K562 (cell line): ENCODE data around the gene HNF4A. TPM values are rescaled to one million over a fixed set of nuclear protein-coding genes. Genes with fewer than 3 reads are reported as not detected.

Experiments used
- ATAC-seq: fragments of 200-7000 bp; cut with Tn5 transposase; 3 replicates; pipeline ENCODE4 v1.9.1; 2020; ENCODE audit warnings: moderate library complexity
- BruUV-seq: library from RNA; stranded (reverse); fragments of 400-500 nt; replicated peaks from 2 replicates; lab custom pipeline; 2021; lab: Mats Ljungman, UMichigan
- CTCF ChIA-PET: fragments of 300-600 bp; formaldehyde crosslinking; extraction: SDS; loops from one replicate; lab custom pipeline; 2021; ENCODE audit warnings: low intra/inter-chr PET ratio; lab: Yijun Ruan, JAX
- POLR2A ChIA-PET: fragments of 300-600, 350-650 bp; sonication (Branson Sonifier 250); formaldehyde crosslinking; extraction: SDS; loops from one replicate; lab custom pipeline; 2021; ENCODE audit warnings: antibody characterized with exemption, inconsistent platforms; lab: Yijun Ruan, JAX
- DNase-seq, 4 experiments: peaks; one replicate each; pipeline versions ENCODE4 v3.0.0 to v3.0.0-alpha.2; 2011 to 2018; ENCODE audit warnings: low spot score in 3 of 4, mixed read lengths in 3 of 4; ENCODE audit errors: extremely low read depth in 1 of 4
- FAIRE-seq: peaks from 2 replicates; lab custom pipeline; 2011; peaks lifted over from hg19 to GRCh38; lab: Jason Lieb, UNC
- H2AFZ ChIP-seq: 2 replicates; pipeline ENCODE4 v1.6.0; 2011; ENCODE audit warnings: low read depth, low read length, control low read depth, inconsistent platforms
- H3K27ac ChIP-seq: fragments of 200-600 bp; 3 replicates; pipeline ENCODE4 v1.8.0; 2011; ENCODE audit warnings: low read depth, mild to moderate bottlenecking, control low read depth, inconsistent platforms, low read length, moderate library complexity, mixed read lengths; ENCODE audit errors: extremely low read depth
- H3K27me3 ChIP-seq, 2 experiments: fragments of 300-600 bp in 1 of 2; 2 replicates in 1 of 2; 3 replicates in 1 of 2; pipeline versions ENCODE4 v1.6.0 to v1.8.0; 2011; ENCODE audit warnings: inconsistent platforms in 2 of 2, low read length in 2 of 2, mild to moderate bottlenecking in 1 of 2, mixed read lengths in 1 of 2, moderate library complexity in 1 of 2; ENCODE audit not compliant: control insufficient read depth in 2 of 2, insufficient read depth in 2 of 2
- H3K36me3 ChIP-seq: fragments of 300-600 bp; 3 replicates; pipeline ENCODE4 v1.8.0; 2011; ENCODE audit warnings: mild to moderate bottlenecking, low read length, inconsistent platforms; ENCODE audit not compliant: control insufficient read depth, insufficient read depth
- H3K4me1 ChIP-seq, 2 experiments: fragments of 200-600 bp in 1 of 2; replicated peaks in 1 of 2; 2 replicates in 1 of 2; 3 replicates in 1 of 2; pipeline versions ENCODE4 v1.5.1 to v1.8.0; 2011; ENCODE audit warnings: inconsistent platforms in 2 of 2, low read length in 2 of 2, mild to moderate bottlenecking in 1 of 2, mixed read lengths in 1 of 2, moderate library complexity in 1 of 2; ENCODE audit not compliant: control insufficient read depth in 2 of 2, insufficient read depth in 2 of 2
- H3K4me2 ChIP-seq: 2 replicates; pipeline ENCODE4 v1.6.1; 2011; ENCODE audit warnings: low read length, control low read depth, inconsistent platforms, mixed read lengths; ENCODE audit not compliant: insufficient read depth
- H3K4me3 ChIP-seq: fragments of 200-600 bp; sonication (generic), shearing (Covaris generic); 2 replicates; pipeline ENCODE4 v1.5.1; 2016; ENCODE audit warnings: control low read depth, inconsistent platforms
- H3K79me2 ChIP-seq: fragments of 200-600 bp; 3 replicates; pipeline ENCODE4 v1.8.0; 2011; ENCODE audit warnings: low read length, inconsistent platforms; ENCODE audit not compliant: control insufficient read depth, insufficient read depth
- H3K9ac ChIP-seq, 2 experiments: 2 replicates each; pipeline versions ENCODE4 v1.6.0 to v1.6.1; 2011; ENCODE audit warnings: low read depth in 2 of 2, low read length in 2 of 2, control low read depth in 1 of 2, inconsistent platforms in 1 of 2, mild to moderate bottlenecking in 1 of 2, mixed read lengths in 1 of 2; ENCODE audit not compliant: insufficient read depth in 1 of 2
- H3K9me1 ChIP-seq: one replicate; pipeline ENCODE4 v1.6.0; 2011; ENCODE audit warnings: inconsistent platforms, mild to moderate bottlenecking, low read length, moderate library complexity; ENCODE audit not compliant: control insufficient read depth, insufficient read depth
- H3K9me3 ChIP-seq: replicated peaks from 2 replicates; pipeline ENCODE4 v1.5.1; 2011; ENCODE audit warnings: low read depth, low read length, inconsistent platforms; ENCODE audit not compliant: control insufficient read depth, insufficient read depth
- H4K20me1 ChIP-seq: replicated peaks from 2 replicates; pipeline ENCODE4 v1.6.1; 2011; ENCODE audit warnings: low read length, inconsistent platforms, mixed read lengths; ENCODE audit not compliant: control insufficient read depth, insufficient read depth
- DDX20 ChIP-seq: fragments of 450-650 bp; IDR thresholded peaks from 2 replicates; pipeline ENCODE4 v1.6.1; 2016; ENCODE audit warnings: missing genetic modification characterization, low read depth, mild to moderate bottlenecking, missing compliant biosample characterization, moderate library complexity
- MLX ChIP-seq, 2 experiments: fragments of 450-650 bp in 1 of 2; sonication (generic) in 1 of 2; formaldehyde crosslinking; conservative IDR thresholded peaks; 2 replicates each; pipeline versions ENCODE4 v1.4.0 to v1.8.1; 2020 to 2022; ENCODE audit warnings: mild to moderate bottlenecking in 1 of 2, missing genetic modification reagents in 1 of 2
- PTRF ChIP-seq: fragments of 450-650 bp; IDR thresholded peaks from 2 replicates; pipeline ENCODE4 v1.6.1; 2016; ENCODE audit warnings: mild to moderate bottlenecking, missing genetic modification characterization, missing compliant biosample characterization
- PURB ChIP-seq: sonication (generic); formaldehyde crosslinking; IDR thresholded peaks from 2 replicates; pipeline ENCODE4 v1.9.0; 2021; ENCODE audit warnings: low read depth, mild to moderate bottlenecking, missing genetic modification reagents
- SETDB1 ChIP-seq: IDR thresholded peaks from one replicate; pipeline ENCODE4 v1.6.1; 2012; ENCODE audit warnings: low read length, control low read depth, inconsistent platforms
- USF1 ChIP-seq: sonication (generic); formaldehyde crosslinking; IDR thresholded peaks from 2 replicates; pipeline ENCODE4 v1.9.0; 2022; ENCODE audit warnings: mild to moderate bottlenecking, missing genetic modification reagents
- WGBS: fragments of 100-300 bp; shearing (Covaris generic); methylation state at CpG from one replicate; pipeline ENCODE4 v1.1.6; 2016; ENCODE audit warnings: low coverage, mixed read lengths; ENCODE audit not compliant: insufficient coverage; ENCODE audit errors: missing lambda C conversion rate; 5-methylcytosine and 5-hydroxymethylcytosine counted together
- in situ Hi-C: fragments of 300-500 bp; cut with MboI; formaldehyde crosslinking; loops from 4 replicates; pipeline ENCODE4 v1.15.0; 2018; ENCODE audit warnings: inconsistent platforms, mixed read lengths
- intact Hi-C: fragments of 100-400 bp; cut with micrococcal nuclease; formaldehyde crosslinking; loops from 2 replicates; pipeline ENCODE4 v1.14.2; 2022
- polyA plus RNA-seq, 8 experiments: library from polyadenylated mRNA; depleted of rRNA in 4 of 8; stranded (reverse) in 5 of 8; unstranded in 3 of 8; fragments of >200 nt; fragmentation: Nextera tagmentation in 2 of 8; fragmentation: Illumina TruSeq in 1 of 8; extraction: Ambion mirVana in 2 of 8; extraction: Trizol in 1 of 8; gene quantifications; 2 replicates each; pipeline versions ENCODE4 v1.2.1 to v1.2.3, GENCODE V29; 2011 to 2014; ENCODE audit warnings: inconsistent platforms in 1 of 8, missing spikeins in 1 of 8
- total RNA-seq, 7 experiments: library from RNA; depleted of rRNA in 6 of 7; stranded (reverse); fragments of >200 nt in 6 of 7; fragmentation: Illumina TruSeq in 2 of 7; extraction: Trizol in 2 of 7; gene quantifications; 2 replicates each; pipeline versions ENCODE4 v1.2.1 to v1.2.3, GENCODE V29; 2011 to 2021; ENCODE audit warnings: low replicate concordance in 1 of 7
- TF ChIP-seq, protein P1 (sequence below): fragments of 450-650 bp; formaldehyde crosslinking; IDR thresholded peaks from 2 replicates; pipeline ENCODE4 v1.4.0; 2020; ENCODE audit warnings: mild to moderate bottlenecking, mixed read lengths

Gene HNF4A
- total and polyA plus RNA-seq, 9 of the 15 experiments (the other 6 are each of a cell fraction or from before 2014, with no cell fraction given), result 0.03 to 0.27 (median 0.08) TPM; not detected in 5

DNA sequence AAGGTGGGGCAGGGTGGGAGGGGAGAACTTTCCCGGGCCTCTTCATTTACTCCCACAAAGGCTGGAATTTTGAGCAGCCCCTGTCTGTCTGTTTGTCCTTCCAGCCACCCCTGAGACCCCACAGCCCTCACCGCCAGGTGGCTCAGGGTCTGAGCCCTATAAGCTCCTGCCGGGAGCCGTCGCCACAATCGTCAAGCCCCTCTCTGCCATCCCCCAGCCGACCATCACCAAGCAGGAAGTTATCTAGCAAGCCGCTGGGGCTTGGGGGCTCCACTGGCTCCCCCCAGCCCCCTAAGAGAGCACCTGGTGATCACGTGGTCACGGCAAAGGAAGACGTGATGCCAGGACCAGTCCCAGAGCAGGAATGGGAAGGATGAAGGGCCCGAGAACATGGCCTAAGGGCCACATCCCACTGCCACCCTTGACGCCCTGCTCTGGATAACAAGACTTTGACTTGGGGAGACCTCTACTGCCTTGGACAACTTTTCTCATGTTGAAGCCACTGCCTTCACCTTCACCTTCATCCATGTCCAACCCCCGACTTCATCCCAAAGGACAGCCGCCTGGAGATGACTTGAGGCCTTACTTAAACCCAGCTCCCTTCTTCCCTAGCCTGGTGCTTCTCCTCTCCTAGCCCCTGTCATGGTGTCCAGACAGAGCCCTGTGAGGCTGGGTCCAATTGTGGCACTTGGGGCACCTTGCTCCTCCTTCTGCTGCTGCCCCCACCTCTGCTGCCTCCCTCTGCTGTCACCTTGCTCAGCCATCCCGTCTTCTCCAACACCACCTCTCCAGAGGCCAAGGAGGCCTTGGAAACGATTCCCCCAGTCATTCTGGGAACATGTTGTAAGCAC, 74.1 kb downstream of the HNF4A start:
- H3K4me2 ChIP-seq, result no peak overlapping the region
- H3K27me3 ChIP-seq, result peaks cover 32 to 59% of the 10 kb centered on the region in 2 experiments
- intact Hi-C loops, result no loop called here
- no TSS peak for BruUV-seq
- no peaks in the 10 kb centered on the region; a peak in 1 of 5 replicates for H3K4me1 ChIP-seq
- in situ Hi-C loops, result no loop called here
- no peak overlapping the region for H2AFZ ChIP-seq
- H4K20me1 ChIP-seq, result peaks cover 3% of the 10 kb centered on the region; the same call in 1 of the 2 replicates
- TF ChIP-seq SETDB1, result no peak
- no peak for TF ChIP-seq PTRF (tag)
- TF ChIP-seq, protein P1, sequence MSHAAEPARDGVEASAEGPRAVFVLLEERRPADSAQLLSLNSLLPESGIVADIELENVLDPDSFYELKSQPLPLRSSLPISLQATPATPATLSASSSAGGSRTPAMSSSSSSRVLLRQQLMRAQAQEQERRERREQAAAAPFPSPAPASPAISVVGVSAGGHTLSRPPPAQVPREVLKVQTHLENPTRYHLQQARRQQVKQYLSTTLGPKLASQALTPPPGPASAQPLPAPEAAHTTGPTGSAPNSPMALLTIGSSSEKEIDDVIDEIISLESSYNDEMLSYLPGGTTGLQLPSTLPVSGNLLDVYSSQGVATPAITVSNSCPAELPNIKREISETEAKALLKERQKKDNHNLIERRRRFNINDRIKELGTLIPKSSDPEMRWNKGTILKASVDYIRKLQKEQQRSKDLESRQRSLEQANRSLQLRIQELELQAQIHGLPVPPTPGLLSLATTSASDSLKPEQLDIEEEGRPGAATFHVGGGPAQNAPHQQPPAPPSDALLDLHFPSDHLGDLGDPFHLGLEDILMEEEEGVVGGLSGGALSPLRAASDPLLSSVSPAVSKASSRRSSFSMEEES (CRISPR knock-in tag), result peak; percentile 31; the same call in 1 of the 2 replicates
- no peak for TF ChIP-seq DDX20
- TF ChIP-seq MLX (CRISPR knock-in tag; conservative IDR thresholded peaks at IDR 0.05), result no peak
- no peak for TF ChIP-seq PURB (CRISPR knock-in tag)
- TF ChIP-seq USF1, result peak; percentile 20; the same call in 1 of the 2 replicates
- ATAC-seq (no peak), DNase-seq (no peak), FAIRE-seq (no peak)
- no peak overlapping the region for H3K27ac ChIP-seq
- H3K79me2 ChIP-seq, result no peaks in the 10 kb centered on the region
- 4% methylated on average over 17 of the region's 17 CpGs for WGBS
- H3K9me3 ChIP-seq, result no peaks in the 10 kb centered on the region
- H3K9me1 ChIP-seq, result no peaks in the 10 kb centered on the region
- no peaks in the 10 kb centered on the region for H3K36me3 ChIP-seq
- H3K4me3 ChIP-seq, result no peak overlapping the region
- ChIA-PET CTCF (no interaction called here), POLR2A (interaction anchor here (0.7 kb wide), 1 partner anchor 32 kb away, joined by 3 read pairs; no protein-coding TSS in a partner anchor)
- H3K9ac ChIP-seq, result no peak overlapping the region
